ENCODE data around the gene SEPTIN8.
A peak's percentile ranks its signal among the peaks of the same experiment; 100 is the strongest.

Gene SEPTIN8

DNA sequence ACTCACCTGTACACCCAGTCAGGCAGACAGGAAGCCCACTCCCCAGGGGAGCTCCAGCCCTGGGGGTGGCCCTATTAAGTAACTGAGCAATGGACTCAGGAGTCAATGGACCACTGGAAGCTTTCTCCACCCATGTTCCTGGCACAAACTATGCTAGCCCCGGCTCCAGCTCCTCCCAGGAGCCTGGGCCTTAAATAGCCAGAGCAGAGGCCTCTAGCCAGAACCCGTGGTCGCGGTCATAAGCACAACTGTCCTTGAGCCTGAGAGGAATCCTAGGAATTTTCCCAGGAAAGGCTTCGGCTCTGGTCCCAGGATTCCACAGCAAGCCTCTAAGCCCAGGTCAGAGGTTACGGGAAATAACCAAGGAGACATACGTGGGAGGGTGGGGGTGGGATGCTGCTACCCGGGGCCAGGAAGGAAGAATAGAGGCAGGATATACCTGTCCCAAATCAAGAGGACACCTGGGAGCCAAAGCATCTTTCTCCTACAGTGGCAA lies 5.5 kb downstream of the SEPTIN8 start:
- DNase-seq (ENCODE audit: low read depth) = peak; percentile 44
- TF ChIP-seq, protein P1, sequence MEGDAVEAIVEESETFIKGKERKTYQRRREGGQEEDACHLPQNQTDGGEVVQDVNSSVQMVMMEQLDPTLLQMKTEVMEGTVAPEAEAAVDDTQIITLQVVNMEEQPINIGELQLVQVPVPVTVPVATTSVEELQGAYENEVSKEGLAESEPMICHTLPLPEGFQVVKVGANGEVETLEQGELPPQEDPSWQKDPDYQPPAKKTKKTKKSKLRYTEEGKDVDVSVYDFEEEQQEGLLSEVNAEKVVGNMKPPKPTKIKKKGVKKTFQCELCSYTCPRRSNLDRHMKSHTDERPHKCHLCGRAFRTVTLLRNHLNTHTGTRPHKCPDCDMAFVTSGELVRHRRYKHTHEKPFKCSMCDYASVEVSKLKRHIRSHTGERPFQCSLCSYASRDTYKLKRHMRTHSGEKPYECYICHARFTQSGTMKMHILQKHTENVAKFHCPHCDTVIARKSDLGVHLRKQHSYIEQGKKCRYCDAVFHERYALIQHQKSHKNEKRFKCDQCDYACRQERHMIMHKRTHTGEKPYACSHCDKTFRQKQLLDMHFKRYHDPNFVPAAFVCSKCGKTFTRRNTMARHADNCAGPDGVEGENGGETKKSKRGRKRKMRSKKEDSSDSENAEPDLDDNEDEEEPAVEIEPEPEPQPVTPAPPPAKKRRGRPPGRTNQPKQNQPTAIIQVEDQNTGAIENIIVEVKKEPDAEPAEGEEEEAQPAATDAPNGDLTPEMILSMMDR (conservative IDR thresholded peaks at IDR 0.05; ENCODE audit: control insufficient read depth, insufficient read depth, low read depth, low read length) = no peak
- no peak overlapping the region for H3K4me3 ChIP-seq (ENCODE audit: control insufficient read depth, low read depth, low read length)

- no peak overlapping the region for H3K4me3 ChIP-seq (ENCODE audit: control insufficient read depth, low read depth, low read length)
- DNase-seq (ENCODE audit: low read depth) = no peak
- TF ChIP-seq, protein P1 (conservative IDR thresholded peaks at IDR 0.05; ENCODE audit: control insufficient read depth, insufficient read depth, low read depth, low read length) = no peak
Observed at GRCh38 chr5:132770476-132771159, 6.4 kb downstream of the SEPTIN8 start.

DNA sequence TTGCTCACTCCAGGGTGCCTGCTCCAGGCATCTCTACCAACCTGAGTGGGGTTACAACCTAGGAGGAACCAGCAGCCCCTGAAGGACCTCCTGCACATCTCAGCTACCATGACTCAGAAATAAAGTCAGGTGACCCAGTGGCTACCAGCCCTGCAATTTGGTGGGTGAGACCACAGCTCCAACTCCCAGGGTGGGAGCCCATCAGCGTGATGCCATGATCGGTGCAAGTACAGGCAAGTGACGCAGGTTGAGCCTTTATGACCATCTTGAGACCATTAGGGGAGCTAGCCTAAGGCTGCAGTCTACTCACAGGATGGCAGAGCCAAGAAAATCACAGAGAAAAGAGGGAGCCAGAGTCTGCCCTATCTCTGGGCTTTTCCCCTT lies 8.6 kb downstream of the SEPTIN8 start:
- DNase-seq (ENCODE audit: low read depth) = no peak
- TF ChIP-seq, protein P1 (conservative IDR thresholded peaks at IDR 0.05; ENCODE audit: control insufficient read depth, insufficient read depth, low read depth, low read length) = no peak
- no peak overlapping the region for H3K4me3 ChIP-seq (ENCODE audit: control insufficient read depth, low read depth, low read length)

GRCh38 chr5:132767150-132767549 lies 9.9 kb downstream of the SEPTIN8 start:
- TF ChIP-seq, protein P1 (conservative IDR thresholded peaks at IDR 0.05; ENCODE audit: control insufficient read depth, insufficient read depth, low read depth, low read length) = no peak
- no peak overlapping the region for H3K4me3 ChIP-seq (ENCODE audit: control insufficient read depth, low read depth, low read length)
- DNase-seq (ENCODE audit: low read depth) = no peak

- TF ChIP-seq, protein P1 (conservative IDR thresholded peaks at IDR 0.05; ENCODE audit: control insufficient read depth, insufficient read depth, low read depth, low read length) = no peak
- no peak for DNase-seq (ENCODE audit: low read depth)
- no peak overlapping the region for H3K4me3 ChIP-seq (ENCODE audit: control insufficient read depth, low read depth, low read length)
Observed at GRCh38 chr5:132766806-132767055, 10.3 kb downstream of the SEPTIN8 start.

DNA sequence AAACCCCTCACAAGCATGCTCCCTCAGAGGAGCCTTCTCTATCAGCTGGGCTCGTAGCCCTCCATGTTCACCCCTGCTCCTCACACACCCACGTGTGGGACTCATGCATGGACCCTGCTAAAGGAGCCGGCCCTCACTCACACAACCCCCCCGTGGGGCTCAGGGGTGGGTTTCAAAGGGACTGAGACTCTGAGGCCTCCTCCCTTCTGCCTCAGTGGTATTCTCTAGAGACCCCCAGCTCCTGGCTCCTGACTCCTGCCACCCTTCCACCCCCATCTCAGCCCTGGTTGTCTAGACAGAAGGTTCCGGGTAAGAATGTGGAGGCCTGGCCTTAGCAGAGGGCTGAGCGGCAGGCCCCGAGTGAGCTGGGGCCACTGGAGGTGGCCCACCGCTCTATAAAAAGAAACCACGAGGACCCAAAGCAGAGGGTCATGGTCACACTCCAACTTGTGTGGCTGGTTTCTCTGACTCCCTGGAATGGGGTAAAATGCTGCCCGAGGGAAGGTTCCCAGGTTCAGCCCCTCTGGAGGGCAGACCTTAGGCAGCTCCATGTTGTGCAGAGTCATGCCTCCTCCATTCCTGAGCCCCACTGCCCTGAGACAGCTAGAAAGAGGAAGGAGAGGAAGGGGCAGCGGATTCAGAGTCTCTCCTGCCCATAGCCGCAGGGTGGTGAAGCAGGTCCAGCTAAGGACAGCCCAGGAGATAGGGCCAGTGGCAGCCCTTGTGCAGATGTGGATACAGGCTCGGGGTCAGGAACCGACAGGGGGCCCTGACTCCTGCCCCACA lies 10.8 kb downstream of the SEPTIN8 start:
- H3K4me3 ChIP-seq (ENCODE audit: control insufficient read depth, low read depth, low read length) = no peak overlapping the region
- DNase-seq (ENCODE audit: low read depth) = no peak
- TF ChIP-seq, protein P1 (conservative IDR thresholded peaks at IDR 0.05; ENCODE audit: control insufficient read depth, insufficient read depth, low read depth, low read length) = no peak
